HG02852 (cell line): ENCODE results near the gene ACTR1A.

ENCODE experiments used
- ATAC-seq: cut with Tn5 transposase; IDR thresholded peaks from one replicate; pipeline ENCODE4 v1.9.1; 2021; ENCODE audit warnings: mild to moderate bottlenecking, moderate library complexity; ENCODE audit not compliant: unreplicated experiment

ACTR1A gene

DNA sequence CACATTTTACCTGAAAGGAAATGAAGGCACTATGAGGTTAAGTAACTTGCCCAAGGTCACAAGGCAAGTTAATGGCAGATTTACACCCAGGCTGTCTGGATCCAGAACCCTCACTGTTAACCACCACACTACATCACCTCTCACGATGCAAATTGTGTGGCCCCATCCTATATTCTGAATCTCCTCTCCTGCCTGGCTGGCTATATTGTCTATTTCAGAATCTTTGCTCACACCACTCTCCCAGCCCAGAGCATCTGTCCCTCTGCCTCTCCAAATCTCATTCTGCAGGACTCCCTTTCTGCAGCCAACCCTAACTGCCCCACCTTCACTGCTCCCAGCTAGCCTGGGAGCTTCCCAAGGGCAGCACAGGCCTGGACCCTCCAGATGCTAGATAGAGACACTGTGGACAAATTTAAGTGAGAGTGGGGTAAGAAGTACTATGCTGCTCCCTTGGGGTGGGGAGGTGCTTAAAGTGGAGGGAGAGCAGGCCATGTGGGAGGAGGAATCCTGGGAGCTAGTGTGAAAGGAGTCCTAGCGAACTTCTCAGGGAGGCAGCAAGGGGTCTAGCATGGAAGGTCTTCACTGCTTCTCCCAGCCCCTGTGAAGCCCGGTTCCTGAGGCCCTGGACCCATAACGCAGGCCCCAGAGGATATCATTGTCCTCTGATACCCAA lies 70.9 kb downstream of the ACTR1A start:
- ATAC-seq, result no peak

- ATAC-seq, result no peak
Observed at GRCh38 chr10:102429468-102429867, 73.0 kb downstream of the ACTR1A start.
